ENCODE results near the gene MYEF2.

GRCh38 chr15:48205981-48206380, 27.9 kb upstream of the MYEF2 start, which contains the start of gene SLC12A1:
- TF ChIP-seq CTCF (IDR thresholded peaks at IDR 0.05; ENCODE audit: insufficient read depth, low read depth, low read length) (no peak), EZH2 (IDR thresholded peaks at IDR 0.05; ENCODE audit: insufficient read depth, low read length) (no peak)

Data from astrocyte (in vitro differentiated cells and primary cell).